Omental fat pad (tissue), 4 donors: Measurements from ENCODE around the gene TCEA2. TPM values are rescaled to one million over a fixed set of nuclear protein-coding genes. Genes with fewer than 3 reads are reported as not detected.

Experiments
- ATAC-seq: fragments of 150-250 bp; one replicate; pipeline ENCODE4 v1.9.1; 2016; ENCODE audit warnings: mild to moderate bottlenecking, moderate library complexity; ENCODE audit not compliant: low FRiP score
- DNase-seq: peaks from one replicate; pipeline ENCODE4 v3.0.0-alpha.2; 2019; ENCODE audit warnings: low spot score
- CTCF ChIP-seq, 3 donors: fragments of 450-650 bp; IDR thresholded peaks; one replicate each; pipeline ENCODE4 v1.5.1; 2016 to 2017; ENCODE audit warnings: antibody characterized with exemption in 3 of 3, mild to moderate bottlenecking in 3 of 3, moderate library complexity in 2 of 3
- small RNA-seq: library from RNA; depleted of rRNA; stranded (forward); fragments of <200 nt; gene quantifications from one replicate; pipeline ENCODE3, GENCODE V24; 2016
- total RNA-seq, 4 donors: library from RNA; depleted of rRNA; stranded (reverse); fragments of >200 nt; gene quantifications; one replicate each; pipeline ENCODE4 v1.1.0, GENCODE V29; 2016

Gene TCEA2
- total RNA-seq, 4 donors from 2014 or later: 20.5 to 34.8 (median 23.4) TPM

GRCh38 chr20:64119681-64120341 lies 56.8 kb downstream of the TCEA2 start:
- ATAC-seq (peak; percentile 30), DNase-seq (peak; percentile 21)

GRCh38 chr20:64121586-64121985 lies 58.6 kb downstream of the TCEA2 start:
- no peak for TF ChIP-seq CTCF (IDR thresholded peaks at IDR 0.05)
- no peak for DNase-seq
- ATAC-seq: no peak

More at GRCh38 chr20:64119681-64120341, 56.8 kb downstream of the TCEA2 start:
- TF ChIP-seq CTCF (IDR thresholded peaks at IDR 0.05): no peak

Small RNA genes lying within 50 kb of the gene (small RNA-seq; reads per million reads assigned to genes)
- gene AL355803.1 (not detected), gene MIR6813 (not detected)

Other genes with a start within 250 kb of the TCEA2 start
- gene ZBTB46, start 231.9 kb upstream of the TCEA2 start, total RNA-seq: 10 to 100 TPM; 11.1 to 65.3 (median 17.8) TPM
- not detected for gene ABHD16B, start 201.7 kb upstream of the TCEA2 start, total RNA-seq
- 100 to 1,000 TPM; 102 to 131 (median 113) TPM for gene TPD52L2, start 197.9 kb upstream of the TCEA2 start, total RNA-seq
- gene DNAJC5, start 168.1 kb upstream of the TCEA2 start, total RNA-seq: 10 to 100 TPM; 29.9 to 56.3 (median 45.4) TPM
- gene UCKL1, start 106.8 kb upstream of the TCEA2 start, total RNA-seq: 10 to 100 TPM; 25.7 to 48.9 (median 30.3) TPM
- 1 to 10 TPM; 6.4 to 9.8 (median 7.2) TPM for gene ZNF512B, start 93.3 kb upstream of the TCEA2 start, total RNA-seq
- gene SAMD10, start 83.6 kb upstream of the TCEA2 start, total RNA-seq: 1 to 10 TPM in 1 of 4 donors, under 1 TPM in 2, not detected in 1; 0.48 to 1.2 (median 0.84) TPM
- gene PRPF6, start 82.1 kb upstream of the TCEA2 start, total RNA-seq: 10 to 100 TPM; 34.7 to 43.8 (median 40.2) TPM
- gene C20orf204, start 27.0 kb upstream of the TCEA2 start, total RNA-seq: 1 to 10 TPM in 1 of 4 donors, under 1 TPM in 3; 0.37 to 6.5 (median 0.68) TPM
- gene SOX18, start 13.6 kb upstream of the TCEA2 start, total RNA-seq: 10 to 100 TPM in 1 of 4 donors, 1 to 10 TPM in 3; 2.9 to 16.7 (median 7.7) TPM
- gene RGS19, start 16.3 kb downstream of the TCEA2 start, total RNA-seq: 10 to 100 TPM; 14.0 to 45.1 (median 29.3) TPM
- gene OPRL1, start 16.9 kb downstream of the TCEA2 start, total RNA-seq: 1 to 10 TPM in 3 of 4 donors, under 1 TPM in 1; 0.96 to 4.4 (median 1.4) TPM
- under 1 TPM in 1 of 4 donors, not detected in 3; 0.65 TPM for gene LKAAEAR1, start 21.2 kb downstream of the TCEA2 start, total RNA-seq
- gene NPBWR2, start 44.4 kb downstream of the TCEA2 start, total RNA-seq: not detected
- gene MYT1, start 101.3 kb downstream of the TCEA2 start, total RNA-seq: not detected
- gene PCMTD2, start 192.6 kb downstream of the TCEA2 start, total RNA-seq: 10 to 100 TPM; 31.7 to 97.9 (median 70.7) TPM